ENCODE data around the gene GOLGA6L24.
"Not testable (repeated sequence)": the region's sequence is repeated elsewhere in the genome, so short reads cannot be mapped to it uniquely, and the experiment has no call there.

GOLGA6L24 gene

DNA sequence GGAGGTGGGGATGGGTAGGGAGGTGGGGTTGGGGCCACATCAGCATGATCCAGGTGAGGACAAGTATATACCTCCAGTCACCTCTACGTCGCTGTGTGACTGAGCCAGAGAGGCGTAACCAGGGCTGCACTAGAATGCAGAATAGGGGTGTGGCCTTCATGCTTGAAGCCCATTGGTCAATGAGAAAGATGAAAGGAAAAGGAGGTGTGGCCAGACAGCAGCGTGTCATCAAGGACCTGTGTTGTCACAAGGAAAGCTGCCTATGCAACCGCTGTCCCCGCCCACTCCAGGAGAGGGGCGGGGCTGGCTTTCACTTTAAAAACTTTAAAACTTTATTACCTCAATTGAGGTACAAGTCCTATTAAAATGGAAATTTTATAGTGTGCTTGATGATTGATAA lies at the start of gene GOLGA6L24:
TSS of gene GOLGA6L24 (minus strand) at position 101 of the 400 bp plus-strand sequence. CDS start at position 40, 61 bp downstream.
- H3K4me3 Mint-ChIP-seq; H3K9me3 Mint-ChIP-seq; H3K36me3 Mint-ChIP-seq (ENCODE audit: low read depth); H3K4me1 Mint-ChIP-seq (ENCODE audit: low read depth); DNase-seq (ENCODE audit: low spot score); H3K27me3 Mint-ChIP-seq (ENCODE audit: low read depth); H3K27ac Mint-ChIP-seq: not testable (repeated sequence)

- DNase-seq (ENCODE audit: low spot score); H3K4me1 Mint-ChIP-seq (ENCODE audit: low read depth); H3K9me3 Mint-ChIP-seq; H3K36me3 Mint-ChIP-seq (ENCODE audit: low read depth); H3K27ac Mint-ChIP-seq; H3K4me3 Mint-ChIP-seq; H3K27me3 Mint-ChIP-seq (ENCODE audit: low read depth): not testable (repeated sequence)
Observed at GRCh38 chr15:28402774-28403435, 45.0 kb upstream of the GOLGA6L24 start.

GRCh38 chr15:28396022-28396421 lies 38.1 kb upstream of the GOLGA6L24 start:
- not testable (repeated sequence) for H3K27me3 Mint-ChIP-seq (ENCODE audit: low read depth); H3K36me3 Mint-ChIP-seq (ENCODE audit: low read depth); H3K9me3 Mint-ChIP-seq; H3K27ac Mint-ChIP-seq; DNase-seq (ENCODE audit: low spot score); H3K4me1 Mint-ChIP-seq (ENCODE audit: low read depth); H3K4me3 Mint-ChIP-seq

DNA sequence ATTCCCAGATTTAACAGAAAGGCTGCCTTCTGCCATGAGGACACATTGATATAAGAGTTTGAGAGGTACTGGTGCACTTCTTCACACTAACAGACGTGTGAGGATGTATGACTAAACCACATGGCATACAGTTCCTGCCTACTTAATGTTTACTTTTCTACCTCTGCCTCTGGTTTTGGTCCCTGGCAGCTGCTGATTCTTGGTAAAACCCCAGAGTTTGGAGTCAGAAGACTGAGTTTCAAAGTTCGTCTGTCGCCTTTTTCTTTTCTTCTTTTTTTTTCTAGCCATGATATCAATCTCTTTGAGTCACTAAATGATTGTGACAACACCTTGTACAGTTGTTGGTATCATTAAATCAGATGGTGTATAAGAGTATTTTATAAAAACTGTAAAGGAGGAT lies 22.2 kb upstream of the GOLGA6L24 start:
- not testable (repeated sequence) for H3K36me3 Mint-ChIP-seq (ENCODE audit: low read depth); H3K27me3 Mint-ChIP-seq (ENCODE audit: low read depth); H3K4me3 Mint-ChIP-seq; H3K4me1 Mint-ChIP-seq (ENCODE audit: low read depth); H3K27ac Mint-ChIP-seq; H3K9me3 Mint-ChIP-seq
- DNase-seq (ENCODE audit: low spot score), result peak; percentile 3

DNA sequence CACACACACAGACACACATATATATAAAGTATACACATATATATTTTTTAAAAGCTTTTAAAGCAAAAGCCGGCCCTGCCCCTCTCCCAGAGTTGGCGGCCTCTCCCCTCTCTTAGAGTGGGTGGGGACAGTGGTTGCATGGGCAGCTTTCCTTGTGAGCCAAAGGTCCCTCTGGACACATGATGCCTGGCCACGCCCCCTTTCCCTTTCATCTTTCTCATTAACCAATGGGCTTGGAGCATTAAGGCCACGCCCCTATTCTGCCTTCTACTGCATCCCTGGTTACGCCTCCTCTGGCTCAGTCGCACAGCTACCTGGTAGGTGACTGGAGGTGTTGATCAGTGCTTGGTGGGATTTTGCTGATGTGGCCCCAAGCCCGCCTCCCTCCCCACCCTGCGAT lies 20.5 kb upstream of the GOLGA6L24 start, which contains the start of gene GOLGA8F:
TSS of gene GOLGA8F (plus strand) at position 301 of the 400 bp plus-strand sequence. CDS start at position 399, 98 bp downstream.
- not testable (repeated sequence) for H3K27ac Mint-ChIP-seq; H3K27me3 Mint-ChIP-seq (ENCODE audit: low read depth); H3K36me3 Mint-ChIP-seq (ENCODE audit: low read depth); H3K9me3 Mint-ChIP-seq; H3K4me3 Mint-ChIP-seq; H3K4me1 Mint-ChIP-seq (ENCODE audit: low read depth); DNase-seq (ENCODE audit: low spot score)

- not testable (repeated sequence) for H3K27ac Mint-ChIP-seq; H3K9me3 Mint-ChIP-seq; H3K4me1 Mint-ChIP-seq (ENCODE audit: low read depth); H3K36me3 Mint-ChIP-seq (ENCODE audit: low read depth); DNase-seq (ENCODE audit: low spot score); H3K27me3 Mint-ChIP-seq (ENCODE audit: low read depth); H3K4me3 Mint-ChIP-seq
Observed at GRCh38 chr15:28365502-28365901, 7.6 kb upstream of the GOLGA6L24 start.

DNA sequence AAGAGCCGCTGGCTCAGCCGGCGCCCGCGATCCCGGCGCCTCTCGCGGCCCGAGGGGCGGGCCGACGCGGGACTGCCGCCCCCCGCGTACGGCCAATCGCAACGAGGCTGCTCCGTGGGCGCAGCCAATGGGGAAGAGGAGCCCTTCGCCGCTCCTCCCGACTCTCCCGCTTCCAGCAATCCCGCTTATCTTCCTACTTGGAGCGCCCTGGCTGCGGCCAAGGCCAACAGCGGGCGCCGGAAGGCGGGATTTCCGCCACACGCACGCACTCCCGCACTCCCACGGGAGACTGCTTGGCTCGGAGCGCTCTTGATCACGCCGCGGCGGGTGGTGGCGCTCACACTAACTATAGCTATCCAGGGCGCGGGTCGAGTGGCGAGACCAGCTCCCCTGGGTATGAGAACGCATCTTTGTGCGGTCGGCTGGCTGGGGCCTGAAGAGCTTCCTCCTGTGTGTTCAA lies 35.7 kb downstream of the GOLGA6L24 start, which contains the start of gene HERC2:
TSS of gene HERC2 (minus strand) at position 51 of the 460 bp plus-strand sequence. CDS start 746 bp downstream, outside the sequence.
- DNase-seq (ENCODE audit: low spot score), result not testable (repeated sequence)

DNA sequence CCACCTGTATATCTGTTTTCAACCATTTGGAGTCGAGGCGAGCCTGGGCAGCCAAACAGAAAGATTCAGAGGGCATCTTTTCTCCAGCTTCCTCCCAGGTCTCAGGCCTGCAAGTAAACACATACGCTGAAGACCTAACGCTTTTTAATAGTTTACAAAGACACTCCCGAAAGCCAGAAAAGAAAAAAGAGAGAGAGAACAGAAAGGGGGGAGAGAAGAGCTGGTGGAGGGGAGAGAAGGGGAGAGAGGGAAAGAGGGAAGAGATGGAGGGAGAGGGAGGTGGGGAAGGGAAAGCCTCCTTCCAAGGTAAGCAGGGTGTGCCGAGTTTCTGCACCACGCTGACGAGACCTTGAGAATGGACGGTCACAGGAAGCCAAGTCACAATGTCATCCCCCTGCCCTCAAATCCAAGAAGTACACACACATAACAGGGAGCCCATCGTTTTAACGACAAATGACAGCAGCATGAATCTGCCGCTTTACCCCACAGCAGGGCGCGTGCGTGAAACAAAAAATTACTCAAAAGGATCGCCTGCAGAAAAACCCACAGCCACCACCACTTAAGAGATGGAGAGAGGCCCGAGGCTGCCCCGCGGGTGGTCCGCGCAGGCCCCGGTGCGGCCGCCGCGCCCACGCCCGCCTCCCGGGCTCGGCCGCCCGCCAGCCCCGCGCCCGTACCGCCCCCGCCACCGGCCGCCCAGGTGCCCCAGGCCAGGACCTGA lies 36.4 kb downstream of the GOLGA6L24 start:
- H3K36me3 Mint-ChIP-seq (ENCODE audit: low read depth); H3K9me3 Mint-ChIP-seq; H3K27me3 Mint-ChIP-seq (ENCODE audit: low read depth); H3K4me1 Mint-ChIP-seq (ENCODE audit: low read depth): not testable (repeated sequence)
- Mint-ChIP-seq H3K4me3 (peak overlapping the region; percentile 97), H3K27ac (peak overlapping the region; percentile 98)
- DNase-seq (ENCODE audit: low spot score), result peak; percentile 18

More for the DNA sequence above, 35.7 kb downstream of the GOLGA6L24 start, which contains the start of gene HERC2:
- H3K4me1 Mint-ChIP-seq (ENCODE audit: low read depth); H3K9me3 Mint-ChIP-seq; H3K27me3 Mint-ChIP-seq (ENCODE audit: low read depth); H3K36me3 Mint-ChIP-seq (ENCODE audit: low read depth): not testable (repeated sequence)
- Mint-ChIP-seq H3K4me3 (peak within 1 kb of the TSS; percentile 97), H3K27ac (peak within 1 kb of the TSS; percentile 98)

DNA sequence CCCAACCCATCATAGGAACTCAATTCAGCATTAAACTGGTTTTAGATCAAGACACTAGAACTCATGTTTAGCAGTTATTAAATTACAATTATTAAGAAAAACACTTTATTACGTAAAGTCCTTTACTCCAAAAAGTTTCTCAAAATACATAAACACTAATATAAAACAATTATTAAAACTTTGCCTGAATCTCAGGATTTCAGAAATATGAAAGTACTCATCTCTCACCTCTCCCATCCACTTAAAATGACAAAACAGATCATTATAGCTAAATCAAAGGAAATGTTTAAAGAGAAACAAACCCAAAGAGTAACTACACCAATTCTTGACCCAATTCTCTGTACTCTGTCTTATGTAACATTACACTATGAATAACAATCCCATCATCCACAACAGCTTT lies 38.2 kb downstream of the GOLGA6L24 start:
- H3K4me3 Mint-ChIP-seq; H3K27ac Mint-ChIP-seq; H3K27me3 Mint-ChIP-seq (ENCODE audit: low read depth); DNase-seq (ENCODE audit: low spot score); H3K36me3 Mint-ChIP-seq (ENCODE audit: low read depth); H3K9me3 Mint-ChIP-seq; H3K4me1 Mint-ChIP-seq (ENCODE audit: low read depth): not testable (repeated sequence)

DNA sequence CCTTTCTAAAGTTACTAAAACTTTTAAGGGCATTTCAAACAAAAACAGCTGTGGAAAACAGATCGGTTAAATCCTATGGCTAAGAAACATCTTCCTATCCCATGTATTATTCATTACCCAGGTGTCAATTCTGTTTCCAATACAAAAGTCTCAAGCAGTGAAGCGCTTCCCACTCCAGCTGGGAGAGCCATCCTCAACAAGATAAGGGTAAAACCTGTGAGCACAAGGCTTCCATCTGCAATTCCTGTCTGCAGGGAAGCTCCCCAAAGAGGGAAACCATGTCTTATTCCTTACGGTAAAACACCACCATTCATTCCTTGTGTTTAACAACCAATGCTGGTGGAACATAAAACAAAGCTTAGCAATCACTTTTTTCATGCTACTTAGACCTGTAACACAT lies 39.1 kb downstream of the GOLGA6L24 start:
- not testable (repeated sequence) for H3K9me3 Mint-ChIP-seq; H3K27ac Mint-ChIP-seq; H3K27me3 Mint-ChIP-seq (ENCODE audit: low read depth); H3K4me3 Mint-ChIP-seq; H3K36me3 Mint-ChIP-seq (ENCODE audit: low read depth); DNase-seq (ENCODE audit: low spot score); H3K4me1 Mint-ChIP-seq (ENCODE audit: low read depth)

DNA sequence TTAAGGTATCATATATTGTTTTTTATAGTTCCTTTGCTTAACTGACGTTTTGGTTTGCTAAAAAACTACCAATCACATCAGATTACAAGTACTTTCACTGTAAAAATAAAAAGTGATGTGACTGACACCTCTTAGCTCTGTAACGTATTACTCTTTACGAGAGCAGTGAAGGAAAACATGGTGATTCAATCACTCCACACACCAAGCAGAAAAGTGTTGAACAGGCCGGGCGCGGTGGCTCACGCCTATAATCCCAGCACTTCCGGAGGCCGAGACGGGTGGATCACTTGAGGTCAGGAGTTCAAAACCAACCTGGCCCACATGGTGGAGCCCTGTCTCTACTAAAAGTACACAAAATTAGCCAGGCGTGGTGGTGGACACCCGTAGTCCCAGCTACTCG lies 39.8 kb downstream of the GOLGA6L24 start:
- DNase-seq (ENCODE audit: low spot score); H3K27ac Mint-ChIP-seq; H3K4me1 Mint-ChIP-seq (ENCODE audit: low read depth); H3K9me3 Mint-ChIP-seq; H3K27me3 Mint-ChIP-seq (ENCODE audit: low read depth); H3K4me3 Mint-ChIP-seq: not testable (repeated sequence)
- H3K36me3 Mint-ChIP-seq (ENCODE audit: low read depth), result peaks cover 13% of the 10 kb centered on the region

- not testable (repeated sequence) for H3K4me3 Mint-ChIP-seq; H3K27me3 Mint-ChIP-seq (ENCODE audit: low read depth); DNase-seq (ENCODE audit: low spot score); H3K27ac Mint-ChIP-seq; H3K4me1 Mint-ChIP-seq (ENCODE audit: low read depth); H3K9me3 Mint-ChIP-seq
- peaks cover 13% of the 10 kb centered on the region for H3K36me3 Mint-ChIP-seq (ENCODE audit: low read depth)
Observed at GRCh38 chr15:28316958-28317357, 40.9 kb downstream of the GOLGA6L24 start.

- not testable (repeated sequence) for H3K27ac Mint-ChIP-seq; H3K4me1 Mint-ChIP-seq (ENCODE audit: low read depth); H3K27me3 Mint-ChIP-seq (ENCODE audit: low read depth); H3K4me3 Mint-ChIP-seq; DNase-seq (ENCODE audit: low spot score)
- Mint-ChIP-seq H3K9me3 (peaks cover 26% of the 10 kb centered on the region), H3K36me3 (ENCODE audit: low read depth) (peaks cover 29% of the 10 kb centered on the region)
Observed at GRCh38 chr15:28310454-28310853, 47.4 kb downstream of the GOLGA6L24 start.

DNA sequence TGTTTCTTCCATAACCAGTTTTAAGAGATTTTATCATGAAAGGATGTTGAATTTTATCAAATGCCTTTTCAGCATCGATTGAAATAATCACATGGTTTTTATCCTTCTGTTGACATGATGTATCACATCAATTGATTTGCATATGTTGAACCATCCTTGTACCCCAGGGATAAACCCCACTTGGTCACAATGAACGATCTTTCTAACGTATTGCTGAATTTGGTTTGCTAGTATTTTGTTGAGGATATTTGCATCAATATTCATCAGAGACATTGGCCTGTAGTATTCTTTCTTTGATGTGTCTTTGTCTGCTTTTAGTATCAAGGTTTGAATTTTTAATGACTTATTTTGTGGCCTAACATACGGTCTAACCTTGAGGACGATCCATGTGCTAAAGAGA lies 49.2 kb downstream of the GOLGA6L24 start:
- H3K4me3 Mint-ChIP-seq; H3K27me3 Mint-ChIP-seq (ENCODE audit: low read depth); H3K27ac Mint-ChIP-seq; DNase-seq (ENCODE audit: low spot score); H3K4me1 Mint-ChIP-seq (ENCODE audit: low read depth): not testable (repeated sequence)
- Mint-ChIP-seq H3K9me3 (peaks cover 23% of the 10 kb centered on the region), H3K36me3 (ENCODE audit: low read depth) (peaks cover 25% of the 10 kb centered on the region)

Measured in T-helper 2 cell treated with Interferon-gamma antibody and Interleukin-4, amounts not matched to agents 5 μg/mL and 100 μg/mL, for 36 hours (primary cell).